Esophagus muscularis mucosa (tissue), 4 donors: ENCODE data around the gene POLR2B. TPM values are rescaled to one million over a fixed set of nuclear protein-coding genes. Genes with fewer than 3 reads are reported as not detected.
A peak's percentile ranks its signal among the peaks of the same experiment; 100 is the strongest.

Experiments
- DNase-seq: peaks from one replicate; pipeline ENCODE4 v3.0.0-alpha.2; 2017; ENCODE audit errors: extremely low spot score
- H3K27ac ChIP-seq, 4 donors: fragments of 200-600 bp; sonication (generic); replicated peaks in 1 of 4; 1 replicate in 3 of 4; 2 replicates in 1 of 4; pipeline ENCODE4 v1.5.1; 2016 to 2019; ENCODE audit warnings: mild to moderate bottlenecking in 1 of 4
- H3K27me3 ChIP-seq, 4 donors: fragments of 200-600 bp; sonication (generic); one replicate each; pipeline versions ENCODE4 v1.5.1 to v1.6.0; 2016 to 2019
- H3K36me3 ChIP-seq, 4 donors: fragments of 200-600 bp; sonication (generic); one replicate each; pipeline ENCODE4 v1.5.1; 2016 to 2019
- H3K4me1 ChIP-seq, 4 donors: fragments of 200-600 bp; sonication (generic); one replicate each; pipeline ENCODE4 v1.5.1; 2016 to 2019
- H3K4me3 ChIP-seq, 4 donors: fragments of 200-600 bp; sonication (generic); 1 replicate in 2 of 4; 2 replicates in 2 of 4; pipeline ENCODE4 v1.5.1; 2016 to 2019; ENCODE audit warnings: mild to moderate bottlenecking in 4 of 4, moderate library complexity in 1 of 4
- H3K9me3 ChIP-seq, 4 donors: fragments of 200-600 bp; sonication (generic); 1 replicate in 3 of 4; 2 replicates in 1 of 4; pipeline ENCODE4 v1.5.1; 2016 to 2019
- EP300 ChIP-seq: sonication (generic); formaldehyde crosslinking; IDR thresholded peaks from one replicate; pipeline ENCODE4 v1.6.1; 2017; ENCODE audit warnings: antibody characterized with exemption
- POLR2A ChIP-seq: fragments of 450-650 bp; IDR thresholded peaks from one replicate; pipeline ENCODE4 v1.6.1; 2017; ENCODE audit warnings: antibody characterized with exemption, moderate library complexity, mild to moderate bottlenecking, low read depth
- POLR2AphosphoS5 ChIP-seq, 2 donors: sonication (generic); formaldehyde crosslinking; IDR thresholded peaks; one replicate each; pipeline ENCODE4 v1.6.1; 2017; ENCODE audit warnings: antibody characterized with exemption in 2 of 2
- WGBS: methylation state at CpG from one replicate; pipeline ENCODE4 v1.1.5; 2018; 5-methylcytosine and 5-hydroxymethylcytosine counted together
- intact Hi-C: fragments of 100-400 bp; cut with DNase I; formaldehyde crosslinking; loops from one replicate; pipeline ENCODE4 v1.15.1; 2023
- total RNA-seq, 4 donors: library from RNA; depleted of rRNA; stranded (reverse); fragments of >200 nt; gene quantifications; one replicate each; pipeline versions ENCODE4 v1.1.0 to v1.2.1, GENCODE V29; 2016
- TF ChIP-seq, protein P1 (sequence below), 3 experiments: fragments of 200-600 bp in 2 of 3; fragments of 450-650 bp in 1 of 3; sonication (generic) in 2 of 3; IDR thresholded peaks; one replicate each; pipeline ENCODE4 v1.5.1; 2017 to 2019; ENCODE audit warnings: antibody characterized with exemption in 3 of 3, mild to moderate bottlenecking in 2 of 3, moderate library complexity in 1 of 3

POLR2B gene
- total RNA-seq, 4 donors from 2014 or later: 58.3 to 95.7 (median 74.0) TPM

GRCh38 chr4:57061395-57061794, 82.7 kb downstream of the POLR2B start:
- Histone ChIP-seq H3K27me3 (no peaks in the 10 kb centered on the region), H3K27ac (peak overlapping the region in 2 of 4 donors; percentile 22 to 82), H3K9me3 (no peaks in the 10 kb centered on the region), H3K4me1 (peaks cover 73 to 89% (median 84%) of the 10 kb centered on the region in 4 donors), H3K4me3 (no peak overlapping the region), H3K36me3 (no peaks in the 10 kb centered on the region)
- DNase-seq: no peak
- intact Hi-C loops: no loop called here
- WGBS: 63% methylated on average over 5 of the region's 5 CpGs
- TF ChIP-seq EP300: no peak
- TF ChIP-seq, protein P1, sequence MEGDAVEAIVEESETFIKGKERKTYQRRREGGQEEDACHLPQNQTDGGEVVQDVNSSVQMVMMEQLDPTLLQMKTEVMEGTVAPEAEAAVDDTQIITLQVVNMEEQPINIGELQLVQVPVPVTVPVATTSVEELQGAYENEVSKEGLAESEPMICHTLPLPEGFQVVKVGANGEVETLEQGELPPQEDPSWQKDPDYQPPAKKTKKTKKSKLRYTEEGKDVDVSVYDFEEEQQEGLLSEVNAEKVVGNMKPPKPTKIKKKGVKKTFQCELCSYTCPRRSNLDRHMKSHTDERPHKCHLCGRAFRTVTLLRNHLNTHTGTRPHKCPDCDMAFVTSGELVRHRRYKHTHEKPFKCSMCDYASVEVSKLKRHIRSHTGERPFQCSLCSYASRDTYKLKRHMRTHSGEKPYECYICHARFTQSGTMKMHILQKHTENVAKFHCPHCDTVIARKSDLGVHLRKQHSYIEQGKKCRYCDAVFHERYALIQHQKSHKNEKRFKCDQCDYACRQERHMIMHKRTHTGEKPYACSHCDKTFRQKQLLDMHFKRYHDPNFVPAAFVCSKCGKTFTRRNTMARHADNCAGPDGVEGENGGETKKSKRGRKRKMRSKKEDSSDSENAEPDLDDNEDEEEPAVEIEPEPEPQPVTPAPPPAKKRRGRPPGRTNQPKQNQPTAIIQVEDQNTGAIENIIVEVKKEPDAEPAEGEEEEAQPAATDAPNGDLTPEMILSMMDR (IDR thresholded peaks at IDR 0.05): no peak
- no peak for TF ChIP-seq POLR2A

- Histone ChIP-seq H3K27me3 (no peaks in the 10 kb centered on the region), H3K36me3 (peaks cover 0 to 7% (median 0%) of the 10 kb centered on the region in 4 donors), H3K27ac (peak overlapping the region; percentile 21 to 82 (median 68)), H3K4me1 (peaks cover 65 to 81% (median 73%) of the 10 kb centered on the region in 4 donors), H3K4me3 (no peak overlapping the region), H3K9me3 (no peaks in the 10 kb centered on the region)
- no peak for DNase-seq
- intact Hi-C loops: no loop called here
- no peak for TF ChIP-seq EP300
- TF ChIP-seq, protein P1 (IDR thresholded peaks at IDR 0.05): no peak
- no peak for TF ChIP-seq POLR2A
- TF ChIP-seq POLR2AphosphoS5 (IDR thresholded peaks at IDR 0.05): no peak
- 93% methylated on average over 1 of the region's 1 CpG for WGBS
These were observed 84.8 kb downstream of the POLR2B start for GRCh38 chr4:57063518-57063917.

DNA sequence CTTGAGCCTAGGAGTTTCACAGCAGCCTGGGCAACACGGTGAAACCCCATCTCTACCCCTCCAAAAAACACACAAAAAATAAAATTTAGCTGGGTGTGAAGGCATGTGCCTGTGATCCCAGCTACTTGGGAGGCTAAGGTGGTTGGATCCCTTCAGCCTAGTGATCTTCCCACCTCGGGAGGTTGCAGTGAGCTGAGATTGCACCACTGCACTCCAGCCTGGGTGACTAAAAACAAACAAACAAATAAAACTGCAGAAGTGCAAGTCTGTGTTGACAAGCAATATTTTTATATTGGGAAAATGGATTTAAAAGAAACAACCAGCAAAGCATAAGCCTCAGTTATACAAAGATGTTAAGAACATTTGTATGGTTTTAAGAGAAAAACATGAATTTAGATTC, 85.4 kb downstream of the POLR2B start:
- Histone ChIP-seq H3K4me3 (no peak overlapping the region), H3K27me3 (no peaks in the 10 kb centered on the region), H3K4me1 (peaks cover 71 to 87% (median 78%) of the 10 kb centered on the region in 4 donors), H3K36me3 (peaks cover 0 to 7% (median 0%) of the 10 kb centered on the region in 4 donors), H3K9me3 (no peaks in the 10 kb centered on the region), H3K27ac (peak overlapping the region; percentile 67 to 82 (median 74))
- no peak for DNase-seq
- intact Hi-C loops: no loop called here
- TF ChIP-seq POLR2AphosphoS5 (IDR thresholded peaks at IDR 0.05) (no peak), EP300 (no peak), POLR2A (no peak)
- TF ChIP-seq, protein P1 (IDR thresholded peaks at IDR 0.05): no peak
- WGBS: 71% methylated on average over 2 of the region's 2 CpGs

DNA sequence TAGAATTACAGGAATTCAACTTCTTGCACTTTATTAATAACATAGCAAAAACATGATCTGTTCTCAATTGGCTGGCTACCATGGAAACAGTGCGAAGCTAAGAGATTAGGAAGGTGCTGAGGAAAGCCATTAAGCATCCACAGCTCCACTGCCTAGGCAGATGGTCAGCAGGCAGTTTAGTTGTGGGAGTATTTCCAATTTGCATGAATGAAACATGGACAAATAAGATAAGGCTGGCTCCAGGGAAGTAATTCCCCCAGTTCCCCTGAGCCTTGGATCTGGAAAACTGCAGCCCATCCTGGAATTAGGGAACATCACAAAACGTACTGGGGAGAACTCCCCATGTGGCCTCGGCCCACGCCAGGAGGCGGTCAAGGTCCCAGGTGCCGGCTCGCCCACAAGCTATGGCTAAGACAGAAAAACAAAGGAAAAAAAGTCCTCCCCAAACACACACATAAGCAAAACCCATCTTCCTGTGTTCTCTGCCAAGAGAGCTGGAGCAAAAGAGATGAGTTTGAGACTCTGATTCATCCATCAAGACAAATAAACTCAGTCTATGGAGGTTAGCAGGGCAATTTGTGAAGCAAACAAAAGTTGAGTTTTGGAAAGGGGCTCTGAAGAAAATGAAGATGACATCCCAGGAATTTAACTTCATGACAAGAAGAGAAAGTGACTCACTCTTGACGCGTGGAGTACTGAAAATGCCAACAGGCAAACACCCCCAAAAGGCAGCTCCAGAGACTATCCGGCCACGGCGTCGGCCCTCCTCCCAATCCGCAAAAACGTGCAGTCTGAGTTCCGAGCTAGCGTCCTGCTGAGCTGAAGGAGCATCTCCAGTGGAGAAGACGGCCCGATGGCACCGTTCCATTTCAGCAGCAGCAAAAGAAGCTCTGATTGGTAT, 86.4 kb downstream of the POLR2B start:
- H3K4me1 ChIP-seq: peaks cover 75 to 91% (median 81%) of the 10 kb centered on the region in 4 donors
- no peak for DNase-seq
- H3K9me3 ChIP-seq: no peaks in the 10 kb centered on the region
- H3K27ac ChIP-seq: peak overlapping the region; percentile 67 to 82 (median 74)
- TF ChIP-seq, protein P1 (IDR thresholded peaks at IDR 0.05): no peak
- TF ChIP-seq POLR2AphosphoS5 (IDR thresholded peaks at IDR 0.05): peak; percentile 34 to 50
- WGBS: 18% methylated on average over 20 of the region's 20 CpGs
- no peaks in the 10 kb centered on the region for H3K27me3 ChIP-seq
- H3K36me3 ChIP-seq: peaks cover 0 to 7% (median 0%) of the 10 kb centered on the region in 4 donors
- intact Hi-C loops: no loop called here
- peak overlapping the region; percentile 11 to 27 (median 21) for H3K4me3 ChIP-seq
